GM18505 (cell line): ENCODE measurements around the gene PATJ.

Source experiments
- ATAC-seq: cut with Tn5 transposase; IDR thresholded peaks from one replicate; pipeline ENCODE4 v1.9.1; 2021; ENCODE audit not compliant: unreplicated experiment
- POLR2A ChIP-seq: IDR thresholded peaks from 4 replicates; pipeline ENCODE4 v1.6.1; 2011; ENCODE audit warnings: borderline replicate concordance; ENCODE audit not compliant: insufficient read depth, insufficient read length; ENCODE audit errors: extremely low read depth

Gene PATJ

GRCh38 chr1:62221171-62221570 lies 478.9 kb downstream of the PATJ start:
- TF ChIP-seq POLR2A = no peak
- ATAC-seq = no peak

- no peak for TF ChIP-seq POLR2A
- no peak for ATAC-seq
Observed at GRCh38 chr1:62222321-62222720, 480.0 kb downstream of the PATJ start.

- no peak for ATAC-seq
- no peak for TF ChIP-seq POLR2A
Observed at GRCh38 chr1:62224182-62224581, 481.9 kb downstream of the PATJ start.

GRCh38 chr1:62227496-62227895 lies 485.2 kb downstream of the PATJ start:
- ATAC-seq = no peak

More at GRCh38 chr1:62227496-62227895, 485.2 kb downstream of the PATJ start:
- no peak for TF ChIP-seq POLR2A
